ENCODE results near the gene NAV2.
"Not testable (repeated sequence)": the region's sequence is repeated elsewhere in the genome, so short reads cannot be mapped to it uniquely, and the experiment has no call there.

The NAV2 gene

GRCh38 chr11:20110908-20111669, 398.5 kb downstream of the NAV2 start:
- DNase-seq, result peak; percentile 48

- DNase-seq, result no peak
These were observed 399.2 kb downstream of the NAV2 start for GRCh38 chr11:20111871-20112270.

GRCh38 chr11:20112291-20113148, 399.9 kb downstream of the NAV2 start:
- no peak for DNase-seq

GRCh38 chr11:20113149-20113438, 400.5 kb downstream of the NAV2 start:
- no peak for DNase-seq

GRCh38 chr11:20114588-20114987, 402.0 kb downstream of the NAV2 start:
- no peak for DNase-seq

GRCh38 chr11:20116825-20117224, 404.2 kb downstream of the NAV2 start:
- no peak for DNase-seq

- no peak for DNase-seq
These were observed 404.7 kb downstream of the NAV2 start for GRCh38 chr11:20117291-20117690.

GRCh38 chr11:20118209-20118608, 405.6 kb downstream of the NAV2 start:
- no peak for DNase-seq

GRCh38 chr11:20119315-20119714, 406.7 kb downstream of the NAV2 start:
- DNase-seq, result no peak

- no peak for DNase-seq
These were observed 407.7 kb downstream of the NAV2 start for GRCh38 chr11:20120134-20120925.

GRCh38 chr11:20122131-20122530, 409.5 kb downstream of the NAV2 start:
- no peak for DNase-seq

GRCh38 chr11:20125927-20126326, 413.3 kb downstream of the NAV2 start:
- no peak for DNase-seq

- DNase-seq, result no peak
These were observed 414.1 kb downstream of the NAV2 start for GRCh38 chr11:20126724-20127123.

- peak; percentile 72 for DNase-seq
These were observed 415.3 kb downstream of the NAV2 start for GRCh38 chr11:20127671-20128527.

- not testable (repeated sequence) for DNase-seq
These were observed 415.8 kb downstream of the NAV2 start for GRCh38 chr11:20128528-20128825.

GRCh38 chr11:20129665-20130064, 417.0 kb downstream of the NAV2 start:
- DNase-seq, result no peak

- DNase-seq, result peak; percentile 45
These were observed 419.4 kb downstream of the NAV2 start for GRCh38 chr11:20131788-20132666.

- no peak for DNase-seq
These were observed 420.0 kb downstream of the NAV2 start for GRCh38 chr11:20132667-20133039.

- DNase-seq, result no peak
These were observed 422.5 kb downstream of the NAV2 start for GRCh38 chr11:20134991-20135736.

- DNase-seq, result no peak
These were observed 425.0 kb downstream of the NAV2 start for GRCh38 chr11:20137637-20138036.

- DNase-seq, result no peak
These were observed 426.1 kb downstream of the NAV2 start for GRCh38 chr11:20138707-20139106.
